HepG2 (cell line): ENCODE measurements around the gene ZNF773. TPM values are rescaled to one million over a fixed set of nuclear protein-coding genes. Genes with fewer than 3 reads are reported as not detected.

ENCODE experiments used
- ATAC-seq: fragments of 200-7000 bp; cut with Tn5 transposase; 3 replicates; pipeline ENCODE4 v1.9.1; 2020; ENCODE audit warnings: mild to moderate bottlenecking, moderate library complexity
- BruUV-seq: library from RNA; stranded (reverse); fragments of 400-500 nt; replicated peaks from 2 replicates; lab custom pipeline; 2021; lab: Mats Ljungman, UMichigan
- CTCF ChIA-PET: fragments of 300-600 bp; formaldehyde crosslinking; extraction: SDS; loops from one replicate; lab custom pipeline; 2021; ENCODE audit warnings: low total read pairs, inconsistent platforms, low intra/inter-chr PET ratio; lab: Yijun Ruan, JAX
- POLR2A ChIA-PET: fragments of 350-600 bp; sonication (Branson Sonifier 250); formaldehyde crosslinking; loops from one replicate; lab custom pipeline; 2020; ENCODE audit warnings: antibody characterized with exemption, inconsistent platforms; lab: Yijun Ruan, JAX
- DNase-seq: peaks from one replicate; pipeline ENCODE4 v3.0.0-alpha.2; 2015; ENCODE audit warnings: low spot score
- FAIRE-seq: peaks from 3 replicates; lab custom pipeline; 2011; peaks lifted over from hg19 to GRCh38; lab: Jason Lieb, UNC
- H2AFZ ChIP-seq: one replicate; pipeline ENCODE4 v1.6.1; 2011; ENCODE audit warnings: low read length, inconsistent platforms
- H3K27ac ChIP-seq: fragments of 300-600 bp; 3 replicates; pipeline ENCODE4 v1.8.0; 2011; ENCODE audit warnings: mixed run types, mild to moderate bottlenecking, mixed read lengths, low read length, inconsistent platforms; ENCODE audit not compliant: insufficient read depth; ENCODE audit errors: extremely low read length
- H3K27me3 ChIP-seq, 2 experiments: fragments of 200-600 bp in 1 of 2; 2 replicates in 1 of 2; 3 replicates in 1 of 2; pipeline versions ENCODE4 v1.6.0 to v1.8.0; 2011; ENCODE audit warnings: low read length in 2 of 2, mild to moderate bottlenecking in 2 of 2, moderate library complexity in 2 of 2, inconsistent platforms in 1 of 2; ENCODE audit not compliant: insufficient read depth in 2 of 2, control insufficient read depth in 1 of 2
- H3K36me3 ChIP-seq, 2 experiments: fragments of 200-600 bp in 1 of 2; replicated peaks in 1 of 2; 2 replicates in 1 of 2; 3 replicates in 1 of 2; pipeline versions ENCODE4 v1.5.1 to v1.8.0; 2011; ENCODE audit warnings: low read length in 2 of 2, inconsistent platforms in 1 of 2; ENCODE audit not compliant: insufficient read depth in 2 of 2, control insufficient read depth in 1 of 2
- H3K4me1 ChIP-seq: 2 replicates; pipeline ENCODE4 v1.5.1; 2012; ENCODE audit warnings: low read length, inconsistent platforms; ENCODE audit not compliant: insufficient read depth
- H3K4me2 ChIP-seq: 2 replicates; pipeline ENCODE4 v1.6.0; 2011; ENCODE audit warnings: low read depth, low read length, inconsistent platforms
- H3K4me3 ChIP-seq, 3 experiments: fragments of 200-600 bp in 1 of 3; sonication (generic), shearing (Covaris generic) in 1 of 3; replicated peaks in 1 of 3; 2 replicates each; pipeline ENCODE4 v1.5.1; 2011 to 2016; ENCODE audit warnings: low read length in 3 of 3, inconsistent platforms in 2 of 3, low read depth in 2 of 3, mild to moderate bottlenecking in 2 of 3, control low read depth in 1 of 3, mixed read lengths in 1 of 3; ENCODE audit not compliant: insufficient read depth in 1 of 3
- H3K79me2 ChIP-seq: one replicate; pipeline ENCODE4 v1.6.1; 2011; ENCODE audit warnings: low read length, inconsistent platforms; ENCODE audit not compliant: insufficient read depth
- H3K9ac ChIP-seq: 2 replicates; pipeline ENCODE4 v1.6.0; 2011; ENCODE audit warnings: mild to moderate bottlenecking, low read depth, low read length, inconsistent platforms; ENCODE audit not compliant: insufficient read depth
- H3K9me3 ChIP-seq: 2 replicates; pipeline ENCODE4 v1.5.1; 2012; ENCODE audit warnings: mild to moderate bottlenecking, low read length
- H4K20me1 ChIP-seq: 2 replicates; pipeline ENCODE4 v1.6.0; 2011; ENCODE audit warnings: inconsistent platforms, mild to moderate bottlenecking, low read length, moderate library complexity; ENCODE audit not compliant: insufficient read depth
- ARID2 ChIP-seq: sonication (generic); formaldehyde crosslinking; IDR thresholded peaks from 2 replicates; pipeline ENCODE4 v1.8.1; 2022; ENCODE audit warnings: mild to moderate bottlenecking, missing genetic modification reagents, borderline replicate concordance
- ARID5B ChIP-seq: IDR thresholded peaks from 2 replicates; pipeline ENCODE4 v1.4.0; 2020; ENCODE audit warnings: mild to moderate bottlenecking, missing genetic modification reagents
- KDM2A ChIP-seq: sonication (generic); formaldehyde crosslinking; IDR thresholded peaks from 2 replicates; pipeline ENCODE4 v1.4.0; 2020; ENCODE audit warnings: low read depth, missing genetic modification reagents, borderline replicate concordance
- MAFK ChIP-seq, 2 experiments: IDR thresholded peaks in 1 of 2; conservative IDR thresholded peaks in 1 of 2; 2 replicates each; pipeline ENCODE4 v1.6.1; 2011; ENCODE audit warnings: improper control_type of control experiment in 2 of 2, low read length in 2 of 2
- PRPF4 ChIP-seq: fragments of 200-400 bp; formaldehyde crosslinking; IDR thresholded peaks from 2 replicates; pipeline ENCODE4 v1.6.1; 2016; ENCODE audit warnings: low read length, low read depth; ENCODE audit not compliant: poor library complexity, severe bottlenecking
- SALL1 ChIP-seq: sonication (generic); formaldehyde crosslinking; IDR thresholded peaks from 2 replicates; pipeline ENCODE4 v1.8.0; 2022; ENCODE audit warnings: mild to moderate bottlenecking, missing genetic modification reagents
- SMYD3 ChIP-seq: sonication (generic); formaldehyde crosslinking; IDR thresholded peaks from 2 replicates; pipeline ENCODE4 v1.8.1; 2023; ENCODE audit warnings: mild to moderate bottlenecking, missing genetic modification reagents
- TEAD2 ChIP-seq: sonication (generic); formaldehyde crosslinking; IDR thresholded peaks from 2 replicates; pipeline ENCODE4 v1.9.0; 2021; ENCODE audit warnings: missing genetic modification reagents
- WGBS: methylation state at CpG from one replicate; pipeline ENCODE4 v1.1.6; 2017; ENCODE audit warnings: low lambda C conversion rate; 5-methylcytosine and 5-hydroxymethylcytosine counted together
- in situ Hi-C: cut with HindIII; loops from 2 replicates; pipeline ENCODE4 v1.10.0; 2017; ENCODE audit warnings: low pct_unique_long_range_greater_than_20kb; ENCODE audit not compliant: extremely low pct_ligation_motif_present
- intact Hi-C: fragments of 100-400 bp; cut with micrococcal nuclease; formaldehyde crosslinking; loops from one replicate; pipeline ENCODE4 v1.10.0; 2022; ENCODE audit not compliant: unreplicated experiment
- polyA plus RNA-seq, 8 experiments: library from polyadenylated mRNA; depleted of rRNA in 3 of 8; stranded (reverse) in 7 of 8; unstranded in 1 of 8; fragments of >200 nt; fragmentation: Illumina TruSeq in 4 of 8; extraction: Trizol in 4 of 8; gene quantifications; 2 replicates each; pipeline versions ENCODE4 v1.2.1 to v1.2.3, GENCODE V29; 2011 to 2016; ENCODE audit warnings: low read depth in 4 of 8, missing spikeins in 1 of 8, mixed read lengths in 1 of 8; ENCODE audit not compliant: insufficient read depth in 1 of 8
- total RNA-seq, 5 experiments: library from RNA; depleted of rRNA; stranded (reverse); fragments of >200 nt; fragmentation: Illumina TruSeq; extraction: Trizol; gene quantifications; 2 replicates each; pipeline ENCODE4 v1.2.3, GENCODE V29; 2016; ENCODE audit warnings: low read depth in 1 of 5
- TF ChIP-seq, protein P1 (sequence below): sonication (generic); formaldehyde crosslinking; IDR thresholded peaks from 2 replicates; pipeline ENCODE4 v1.5.0; 2020; ENCODE audit warnings: missing genetic modification reagents
- TF ChIP-seq, protein P2 (sequence below): sonication (generic); formaldehyde crosslinking; IDR thresholded peaks from 2 replicates; pipeline ENCODE4 v1.9.0; 2021; ENCODE audit warnings: missing genetic modification reagents, borderline replicate concordance

The ZNF773 gene
- total and polyA plus RNA-seq, 2 of the 13 experiments (the other 11 are each of a cell fraction or from before 2014, with no cell fraction given) = 5.7 to 6.7 TPM

GRCh38 chr19:57557659-57558058 lies 57.9 kb downstream of the ZNF773 start:
- in situ Hi-C loops (no loop called here), intact Hi-C loops (no loop called here)
- Histone ChIP-seq H3K4me3 (peak overlapping the region in 1 of 3 experiments; percentile 99; a peak in 1 of 6 replicates), H3K9ac (peak overlapping the region; percentile 85; the same call in 1 of the 2 replicates), H3K4me1 (peaks cover 29% of the 10 kb centered on the region), H2AFZ (no peak overlapping the region), H3K36me3 (peaks cover 10 to 35% of the 10 kb centered on the region in 2 experiments), H3K79me2 (peaks cover 23% of the 10 kb centered on the region), H3K27ac (no peak overlapping the region), H4K20me1 (no peaks in the 10 kb centered on the region), H3K9me3 (peaks cover 24% of the 10 kb centered on the region), H3K4me2 (peak overlapping the region; percentile 91), H3K27me3 (no peaks in the 10 kb centered on the region; a peak in 1 of 5 replicates)
- 89% methylated on average over 5 of the region's 5 CpGs for WGBS
- POLR2A ChIA-PET = no interaction called here
- DNase-seq (no peak), FAIRE-seq (no peak), ATAC-seq (no peak)
- CTCF ChIA-PET = no interaction called here
- no peak for TF ChIP-seq TEAD2 (CRISPR knock-in tag)
- TF ChIP-seq MAFK (conservative IDR thresholded peaks at IDR 0.05 in 1 of 2, IDR thresholded peaks at IDR 0.05 in 1 of 2; ENCODE audit: low read length in 2 of 2) = no peak
- no peak for TF ChIP-seq ARID2 (CRISPR knock-in tag)
- no peak for TF ChIP-seq KDM2A
- TF ChIP-seq ARID5B (CRISPR knock-in tag) = no peak
- TF ChIP-seq SMYD3 (CRISPR knock-in tag) = no peak
- TF ChIP-seq, protein P1, sequence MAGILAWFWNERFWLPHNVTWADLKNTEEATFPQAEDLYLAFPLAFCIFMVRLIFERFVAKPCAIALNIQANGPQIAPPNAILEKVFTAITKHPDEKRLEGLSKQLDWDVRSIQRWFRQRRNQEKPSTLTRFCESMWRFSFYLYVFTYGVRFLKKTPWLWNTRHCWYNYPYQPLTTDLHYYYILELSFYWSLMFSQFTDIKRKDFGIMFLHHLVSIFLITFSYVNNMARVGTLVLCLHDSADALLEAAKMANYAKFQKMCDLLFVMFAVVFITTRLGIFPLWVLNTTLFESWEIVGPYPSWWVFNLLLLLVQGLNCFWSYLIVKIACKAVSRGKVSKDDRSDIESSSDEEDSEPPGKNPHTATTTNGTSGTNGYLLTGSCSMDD (CRISPR knock-in tag) = no peak
- TF ChIP-seq, protein P2, sequence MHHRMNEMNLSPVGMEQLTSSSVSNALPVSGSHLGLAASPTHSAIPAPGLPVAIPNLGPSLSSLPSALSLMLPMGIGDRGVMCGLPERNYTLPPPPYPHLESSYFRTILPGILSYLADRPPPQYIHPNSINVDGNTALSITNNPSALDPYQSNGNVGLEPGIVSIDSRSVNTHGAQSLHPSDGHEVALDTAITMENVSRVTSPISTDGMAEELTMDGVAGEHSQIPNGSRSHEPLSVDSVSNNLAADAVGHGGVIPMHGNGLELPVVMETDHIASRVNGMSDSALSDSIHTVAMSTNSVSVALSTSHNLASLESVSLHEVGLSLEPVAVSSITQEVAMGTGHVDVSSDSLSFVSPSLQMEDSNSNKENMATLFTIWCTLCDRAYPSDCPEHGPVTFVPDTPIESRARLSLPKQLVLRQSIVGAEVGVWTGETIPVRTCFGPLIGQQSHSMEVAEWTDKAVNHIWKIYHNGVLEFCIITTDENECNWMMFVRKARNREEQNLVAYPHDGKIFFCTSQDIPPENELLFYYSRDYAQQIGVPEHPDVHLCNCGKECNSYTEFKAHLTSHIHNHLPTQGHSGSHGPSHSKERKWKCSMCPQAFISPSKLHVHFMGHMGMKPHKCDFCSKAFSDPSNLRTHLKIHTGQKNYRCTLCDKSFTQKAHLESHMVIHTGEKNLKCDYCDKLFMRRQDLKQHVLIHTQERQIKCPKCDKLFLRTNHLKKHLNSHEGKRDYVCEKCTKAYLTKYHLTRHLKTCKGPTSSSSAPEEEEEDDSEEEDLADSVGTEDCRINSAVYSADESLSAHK (CRISPR knock-in tag) = no peak
- no peak for TF ChIP-seq PRPF4
- TF ChIP-seq SALL1 = no peak
- BruUV-seq = no TSS peak
